ENCODE measurements around the gene RANBP3. TPM values are rescaled to one million over a fixed set of nuclear protein-coding genes. Genes with fewer than 3 reads are reported as not detected.

RANBP3 gene
- total and polyA plus RNA-seq, 7 experiments from 2014 or later: 7.0 to 104 (median 92.0) TPM

- Mint-ChIP-seq H3K4me1 (peaks cover 11 to 51% (median 23%) of the 10 kb centered on the region in 7 donors), H3K27ac (no peak overlapping the region), H3K9me3 (no peaks in the 10 kb centered on the region), H3K27me3 (no peaks in the 10 kb centered on the region), H3K36me3 (peaks cover 0 to 3% (median 0%) of the 10 kb centered on the region in 5 donors), H3K4me3 (no peak overlapping the region)
- ATAC-seq (no peak), DNase-seq (no peak)
- no peak overlapping the region for H3K27ac ChIP-seq (ENCODE audit: low read depth, low read length)
- ChIA-PET CTCF (interaction anchor here (1.4 to 3.0 kb wide), 4 partner anchors 12 to 38 kb away, joined by 4 to 15 read pairs (median 10); no protein-coding TSS in a partner anchor), POLR2A (interaction anchor here (0.7 kb wide), 1 partner anchor 13 kb away, joined by 3 read pairs; no protein-coding TSS in a partner anchor)
- H3K36me3 ChIP-seq (ENCODE audit: control insufficient read depth in 2 of 3, insufficient read depth in 3 of 3, low read length in 3 of 3): no peaks in the 10 kb centered on the region
- peaks cover 0 to 5% of the 10 kb centered on the region in 2 donors for H3K4me1 ChIP-seq (ENCODE audit: control insufficient read depth in 2 of 2, insufficient read depth in 2 of 2, low read length in 2 of 2)
- intact Hi-C loops (cut with micrococcal nuclease): no loop called here
- no peak overlapping the region for H3K4me3 ChIP-seq (ENCODE audit: low read length)
- no peaks in the 10 kb centered on the region for H3K27me3 ChIP-seq (ENCODE audit: control insufficient read depth in 2 of 2, insufficient read depth in 2 of 2, low read length in 2 of 2)
- H3K9me3 ChIP-seq (ENCODE audit: control insufficient read depth in 2 of 3, low read length in 3 of 3): no peaks in the 10 kb centered on the region
These were observed 6.7 kb upstream of the RANBP3 start for GRCh38 chr19:5984600-5984999.

GRCh38 chr19:5983367-5983955 is 5.5 kb upstream of the RANBP3 start:
- Mint-ChIP-seq H3K9me3 (no peaks in the 10 kb centered on the region), H3K36me3 (peaks cover 0 to 4% (median 0%) of the 10 kb centered on the region in 5 donors), H3K4me3 (no peak overlapping the region), H3K27me3 (no peaks in the 10 kb centered on the region), H3K4me1 (peaks cover 18 to 52% (median 29%) of the 10 kb centered on the region in 7 donors), H3K27ac (peak overlapping the region in 2 of 9 donors; percentile 21 to 46)
- Histone ChIP-seq H3K36me3 (ENCODE audit: control insufficient read depth in 2 of 3, insufficient read depth in 3 of 3, low read length in 3 of 3) (no peaks in the 10 kb centered on the region), H3K9me3 (ENCODE audit: control insufficient read depth in 2 of 3, low read length in 3 of 3) (no peaks in the 10 kb centered on the region), H3K27ac (ENCODE audit: low read depth, low read length) (no peak overlapping the region), H3K27me3 (ENCODE audit: control insufficient read depth in 2 of 2, insufficient read depth in 2 of 2, low read length in 2 of 2) (no peaks in the 10 kb centered on the region), H3K4me3 (ENCODE audit: low read length) (no peak overlapping the region), H3K4me1 (ENCODE audit: control insufficient read depth in 2 of 2, insufficient read depth in 2 of 2, low read length in 2 of 2) (peaks cover 6 to 11% of the 10 kb centered on the region in 2 donors)
- intact Hi-C loops (cut with micrococcal nuclease): no loop called here
- CTCF ChIA-PET: interaction anchor here (0.6 to 3.0 kb wide), 3 partner anchors 16 to 1174 kb away, joined by 3 to 15 read pairs (median 13); no protein-coding TSS in a partner anchor
- DNase-seq (no peak), ATAC-seq (no peak)
- POLR2A ChIA-PET: interaction anchor here (2.0 kb wide), 1 partner anchor 80 kb away, joined by 5 read pairs; the partner anchor contains the start of gene NDUFA11

GRCh38 chr19:5978606-5979552 is 939 bp upstream of the RANBP3 start:
- H3K36me3 ChIP-seq (ENCODE audit: control insufficient read depth in 2 of 3, insufficient read depth in 3 of 3, low read length in 3 of 3): peaks cover 0 to 24% (median 0%) of the 10 kb centered on the region in 3 experiments
- peak overlapping the region; percentile 78 for H3K4me3 ChIP-seq (ENCODE audit: low read length)
- no peaks in the 10 kb centered on the region for H3K9me3 ChIP-seq (ENCODE audit: control insufficient read depth in 2 of 3, low read length in 3 of 3)
- Mint-ChIP-seq H3K4me3 (peak overlapping the region; percentile 92 to 99 (median 96)), H3K9me3 (peaks cover 0 to 4% (median 0%) of the 10 kb centered on the region in 11 donors), H3K36me3 (peaks cover 0 to 18% (median 5%) of the 10 kb centered on the region in 5 donors), H3K27me3 (peaks cover 0 to 2% (median 0%) of the 10 kb centered on the region in 5 donors), H3K4me1 (peaks cover 39 to 65% (median 51%) of the 10 kb centered on the region in 7 donors), H3K27ac (peak overlapping the region; percentile 91 to 97 (median 94))
- H3K27me3 ChIP-seq (ENCODE audit: control insufficient read depth in 2 of 2, insufficient read depth in 2 of 2, low read length in 2 of 2): no peaks in the 10 kb centered on the region
- ChIA-PET CTCF (interaction anchor here (0.6 to 6.2 kb wide), 7 partner anchors 8 to 150 kb away, joined by 3 to 41 read pairs (median 3); no protein-coding TSS in a partner anchor), POLR2A (interaction anchor here (0.6 to 4.8 kb wide), 12 partner anchors 9 to 1977 kb away, joined by 3 to 50 read pairs (median 4); partner anchors contain the start of genes DUS3L and VMAC)
- intact Hi-C loops (cut with micrococcal nuclease): loop anchor here (1.0 to 10.0 kb wide), 14 partner anchors 11 to 756 kb away; partner anchors contain the start of genes CATSPERD (in 2 of the 2), LONP1 (in 2 of the 2), VMAC (in 2 of the 2) and DUS3L (in 1 of the 2)
- DNase-seq (no peak), ATAC-seq (no peak)
- peaks cover 35 to 40% of the 10 kb centered on the region in 2 donors for H3K4me1 ChIP-seq (ENCODE audit: control insufficient read depth in 2 of 2, insufficient read depth in 2 of 2, low read length in 2 of 2)
- peak overlapping the region; percentile 94 for H3K27ac ChIP-seq (ENCODE audit: low read depth, low read length)

- Mint-ChIP-seq H3K27ac (peak overlapping the region; percentile 89 to 97 (median 95)), H3K4me1 (peaks cover 45 to 68% (median 57%) of the 10 kb centered on the region in 7 donors), H3K9me3 (peaks cover 0 to 4% (median 0%) of the 10 kb centered on the region in 11 donors), H3K4me3 (peak overlapping the region; percentile 92 to 99 (median 96)), H3K36me3 (peaks cover 0 to 20% (median 5%) of the 10 kb centered on the region in 5 donors), H3K27me3 (peaks cover 0 to 2% (median 0%) of the 10 kb centered on the region in 5 donors)
- CTCF ChIA-PET: interaction anchor here (0.5 to 6.2 kb wide), 3 partner anchors 11 to 142 kb away, joined by 3 to 41 read pairs (median 3); no protein-coding TSS in a partner anchor
- Histone ChIP-seq H3K4me3 (ENCODE audit: low read length) (peak overlapping the region; percentile 78), H3K27ac (ENCODE audit: low read depth, low read length) (peak overlapping the region; percentile 94), H3K9me3 (ENCODE audit: control insufficient read depth in 2 of 3, low read length in 3 of 3) (no peaks in the 10 kb centered on the region), H3K27me3 (ENCODE audit: control insufficient read depth in 2 of 2, insufficient read depth in 2 of 2, low read length in 2 of 2) (no peaks in the 10 kb centered on the region), H3K4me1 (ENCODE audit: control insufficient read depth in 2 of 2, insufficient read depth in 2 of 2, low read length in 2 of 2) (peaks cover 34 to 50% of the 10 kb centered on the region in 2 donors), H3K36me3 (ENCODE audit: control insufficient read depth in 2 of 3, insufficient read depth in 3 of 3, low read length in 3 of 3) (peaks cover 0 to 37% (median 5%) of the 10 kb centered on the region in 3 experiments)
- POLR2A ChIA-PET: interaction anchor here (1.0 to 4.8 kb wide), 8 partner anchors 9 to 187 kb away, joined by 3 to 50 read pairs (median 4); partner anchors contain the start of genes DUS3L and VMAC
- intact Hi-C loops (cut with micrococcal nuclease): loop anchor here (5.0 to 10.0 kb wide), 3 partner anchors 185 to 757 kb away; partner anchors contain the start of genes CATSPERD (in 1 of the 2), DUS3L (in 1 of the 2), GPR108 (in 1 of the 2) and LONP1 (in 1 of the 2)
- ATAC-seq (peak; percentile 1), DNase-seq (peak in 1 of 9 donors; percentile 36)
These were observed 637 bp downstream of the RANBP3 start for GRCh38 chr19:5977222-5977784.

GRCh38 chr19:5976768-5977167 is 1.2 kb downstream of the RANBP3 start:
- Mint-ChIP-seq H3K36me3 (peaks cover 0 to 18% (median 5%) of the 10 kb centered on the region in 5 donors), H3K4me3 (peak overlapping the region; percentile 92 to 99 (median 96)), H3K27ac (peak overlapping the region; percentile 89 to 97 (median 95)), H3K4me1 (peaks cover 47 to 73% (median 62%) of the 10 kb centered on the region in 7 donors), H3K9me3 (peaks cover 0 to 4% (median 0%) of the 10 kb centered on the region in 11 donors), H3K27me3 (peaks cover 0 to 2% (median 0%) of the 10 kb centered on the region in 5 donors)
- POLR2A ChIA-PET: interaction anchor here (1.0 to 4.8 kb wide), 3 partner anchors 9 to 14 kb away, joined by 3 to 50 read pairs (median 22); no protein-coding TSS in a partner anchor
- ATAC-seq (no peak), DNase-seq (no peak)
- peaks cover 0 to 41% (median 5%) of the 10 kb centered on the region in 3 experiments for H3K36me3 ChIP-seq (ENCODE audit: control insufficient read depth in 2 of 3, insufficient read depth in 3 of 3, low read length in 3 of 3)
- peaks cover 38 to 56% of the 10 kb centered on the region in 2 donors for H3K4me1 ChIP-seq (ENCODE audit: control insufficient read depth in 2 of 2, insufficient read depth in 2 of 2, low read length in 2 of 2)
- peak overlapping the region; percentile 78 for H3K4me3 ChIP-seq (ENCODE audit: low read length)
- H3K27ac ChIP-seq (ENCODE audit: low read depth, low read length): peak overlapping the region; percentile 94
- CTCF ChIA-PET: interaction anchor here (6.2 kb wide), 1 partner anchor 10 kb away, joined by 41 read pairs; no protein-coding TSS in a partner anchor
- no peaks in the 10 kb centered on the region for H3K27me3 ChIP-seq (ENCODE audit: control insufficient read depth in 2 of 2, insufficient read depth in 2 of 2, low read length in 2 of 2)
- intact Hi-C loops (cut with micrococcal nuclease): loop anchor here (5.0 to 10.0 kb wide), 3 partner anchors 184 to 758 kb away; partner anchors contain the start of genes CATSPERD (in 1 of the 2), DUS3L (in 1 of the 2), GPR108 (in 1 of the 2) and LONP1 (in 1 of the 2)
- no peaks in the 10 kb centered on the region for H3K9me3 ChIP-seq (ENCODE audit: control insufficient read depth in 2 of 3, low read length in 3 of 3)

Measured in naive thymus-derived CD4-positive, alpha-beta T cell (primary cell).